ENCODE data around the gene SLFN14.
"Not testable (repeated sequence)": the region's sequence is repeated elsewhere in the genome, so short reads cannot be mapped to it uniquely, and the experiment has no call there.

The SLFN14 gene

GRCh38 chr17:35560703-35561102 lies at the start of gene SLFN14:
Gene SLFN14 (minus strand): TSS chr17:35560819. CDS start chr17:35558062, 2,757 bp downstream.
- no peak for DNase-seq (ENCODE audit: low read depth in 2 of 2)

DNA sequence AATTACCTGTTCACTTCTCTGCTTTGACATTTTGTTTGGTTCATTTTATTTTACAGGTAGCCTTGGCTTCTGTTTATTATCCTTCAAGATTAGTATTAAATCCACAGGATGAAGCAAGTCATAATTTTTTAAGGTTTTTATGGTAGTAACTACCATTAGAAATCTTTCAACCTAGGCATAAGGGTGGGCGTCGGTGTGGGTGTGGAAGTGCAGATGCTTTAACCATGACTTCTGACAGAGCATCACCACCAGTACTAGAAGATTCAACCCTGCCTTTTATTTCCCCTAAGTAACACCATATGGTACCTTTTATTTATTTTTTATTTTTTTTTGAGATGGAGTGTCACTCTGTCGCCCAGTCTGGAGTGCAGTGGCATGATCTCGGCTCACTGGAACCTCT lies 49.2 kb upstream of the SLFN14 start:
- DNase-seq (ENCODE audit: low read depth in 2 of 2) = no peak

DNA sequence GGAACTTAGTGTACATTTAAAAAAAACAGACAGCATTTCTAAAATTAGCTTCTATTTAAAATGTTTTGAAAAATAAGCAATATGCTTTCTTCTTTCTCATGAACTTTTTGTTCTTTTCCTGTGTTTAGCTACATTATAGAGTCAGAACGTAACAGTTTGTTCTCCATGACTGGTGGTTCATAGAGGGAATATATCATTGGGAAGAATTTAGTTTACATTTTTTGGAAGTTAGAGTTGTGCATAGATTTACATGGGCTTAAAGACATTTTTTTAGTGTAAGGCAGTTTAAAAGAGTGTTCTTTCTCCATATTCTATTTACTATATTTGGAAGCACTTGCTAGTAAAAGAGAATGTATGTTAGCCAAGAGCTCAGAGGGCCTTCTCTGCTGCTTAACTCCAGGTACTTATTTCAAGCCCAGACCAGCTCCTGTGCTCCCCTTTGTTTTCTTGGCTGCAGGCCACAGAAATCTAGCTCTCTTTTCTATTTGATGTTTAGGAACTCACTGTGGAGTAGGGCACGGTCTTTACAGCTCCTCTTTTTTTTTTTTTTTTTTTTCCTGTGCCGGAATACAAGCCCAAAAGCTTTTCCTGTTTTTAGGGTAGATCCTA lies 46.7 kb upstream of the SLFN14 start:
- no peak for DNase-seq (ENCODE audit: low read depth in 2 of 2)

DNA sequence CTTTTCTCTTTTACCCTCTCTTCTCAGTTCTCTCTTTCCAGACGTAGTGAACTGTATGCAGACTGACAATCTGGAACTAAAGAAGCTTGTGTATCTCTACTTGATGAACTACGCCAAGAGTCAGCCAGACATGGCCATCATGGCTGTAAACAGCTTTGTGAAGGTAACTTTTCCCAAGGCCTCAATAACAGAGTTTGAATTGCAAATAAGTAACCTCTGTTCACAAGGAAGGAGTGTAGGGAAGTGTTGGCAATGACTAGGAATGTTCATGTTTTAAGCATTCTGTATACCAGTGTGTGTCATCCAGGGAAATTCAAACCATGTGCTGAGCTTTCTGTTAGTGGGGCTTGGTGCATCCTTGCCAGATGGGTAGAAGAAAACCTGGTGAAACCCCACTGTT lies 45.1 kb upstream of the SLFN14 start:
- DNase-seq (ENCODE audit: low read depth in 2 of 2) = no peak

- DNase-seq (ENCODE audit: low read depth in 2 of 2) = no peak
Observed at GRCh38 chr17:35603674-35604073, 43.1 kb upstream of the SLFN14 start.

- DNase-seq (ENCODE audit: low read depth in 2 of 2) = no peak
Observed at GRCh38 chr17:35597604-35598003, 37.0 kb upstream of the SLFN14 start.

GRCh38 chr17:35596530-35597233 lies 36.1 kb upstream of the SLFN14 start:
- no peak for DNase-seq (ENCODE audit: low read depth in 2 of 2)

DNA sequence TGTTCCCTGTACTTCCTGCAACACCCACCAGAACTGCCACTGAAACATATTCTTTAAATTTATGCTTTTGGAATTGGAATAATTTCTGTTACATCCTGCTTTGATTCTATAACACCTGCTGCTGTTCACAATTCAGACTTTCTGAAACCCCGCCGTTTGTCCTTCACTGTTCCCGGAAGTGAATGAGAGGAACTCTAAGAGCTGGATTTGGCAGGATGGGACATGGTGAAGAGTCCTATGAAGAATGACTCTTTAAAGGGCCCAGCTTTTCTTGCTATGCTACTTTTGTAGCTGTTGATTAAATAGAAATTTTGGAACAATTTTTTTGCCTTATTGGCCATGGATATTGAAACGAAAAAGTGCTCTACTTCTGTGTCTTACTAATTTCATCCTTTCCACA lies 35.5 kb upstream of the SLFN14 start:
- DNase-seq (ENCODE audit: low read depth in 2 of 2) = no peak

DNA sequence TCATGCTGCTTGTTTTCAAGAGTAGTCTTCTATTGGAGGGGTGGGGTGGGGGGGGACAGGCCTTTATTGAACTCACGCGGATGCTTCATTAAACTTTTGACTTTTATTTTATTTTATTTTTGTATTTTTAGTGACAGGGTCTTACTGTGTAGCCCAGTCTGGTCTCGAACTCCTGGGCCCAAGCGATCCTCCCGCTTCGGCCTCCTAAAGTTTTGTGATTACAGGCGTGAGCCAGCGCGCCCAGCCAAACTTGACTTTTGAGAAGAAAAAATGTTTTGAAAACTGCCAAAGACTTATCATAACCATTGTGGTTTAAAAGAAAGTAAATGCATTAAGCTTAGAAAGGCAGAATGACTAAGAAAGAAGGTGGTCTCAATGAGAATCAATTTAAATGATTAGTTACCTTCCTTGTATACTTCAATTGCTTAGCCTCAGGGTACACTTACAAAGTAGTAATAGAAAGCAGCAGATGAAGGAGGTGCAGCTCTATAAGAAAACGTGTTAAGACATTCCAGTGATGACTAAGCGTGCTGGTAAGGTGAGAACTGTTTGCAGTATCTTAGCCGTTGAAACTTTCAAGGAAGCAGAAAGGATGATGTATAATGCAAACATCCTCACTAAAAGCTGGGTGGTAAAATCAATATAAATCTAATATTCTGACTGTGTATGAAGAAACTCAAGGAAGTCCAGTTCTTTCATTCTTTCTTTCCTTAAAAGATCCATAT lies 27.7 kb upstream of the SLFN14 start:
- no peak for DNase-seq (ENCODE audit: low read depth in 2 of 2)

- DNase-seq (ENCODE audit: low read depth in 2 of 2) = peak; percentile 92 to 99
Observed at GRCh38 chr17:35587074-35587961, 26.7 kb upstream of the SLFN14 start, which contains the start of gene AP2B1. Gene AP2B1 (plus strand): TSS chr17:35587322. CDS start chr17:35594031, 6,709 bp downstream.

GRCh38 chr17:35586569-35587073 lies 26.0 kb upstream of the SLFN14 start:
- DNase-seq (ENCODE audit: low read depth in 2 of 2) = no peak

DNA sequence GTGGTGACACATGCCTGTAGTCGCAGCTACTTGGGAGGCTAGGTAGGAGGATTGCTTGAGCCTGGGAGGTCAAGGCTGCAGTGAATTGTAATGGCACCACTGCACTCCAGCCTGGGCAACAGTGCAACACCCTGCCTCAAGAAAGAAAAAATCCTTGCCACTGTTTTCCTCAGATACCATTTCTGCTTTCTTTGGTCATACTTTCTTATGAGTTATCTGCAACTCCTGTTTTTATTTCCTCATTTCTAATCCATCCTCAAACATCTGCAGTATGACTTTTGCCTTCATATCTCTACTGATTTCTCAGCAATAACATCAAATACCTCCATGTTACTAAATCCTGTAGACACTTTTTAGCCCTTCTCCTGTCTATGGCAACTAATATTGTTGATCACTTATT lies 23.4 kb upstream of the SLFN14 start:
- DNase-seq (ENCODE audit: low read depth in 2 of 2) = no peak

DNA sequence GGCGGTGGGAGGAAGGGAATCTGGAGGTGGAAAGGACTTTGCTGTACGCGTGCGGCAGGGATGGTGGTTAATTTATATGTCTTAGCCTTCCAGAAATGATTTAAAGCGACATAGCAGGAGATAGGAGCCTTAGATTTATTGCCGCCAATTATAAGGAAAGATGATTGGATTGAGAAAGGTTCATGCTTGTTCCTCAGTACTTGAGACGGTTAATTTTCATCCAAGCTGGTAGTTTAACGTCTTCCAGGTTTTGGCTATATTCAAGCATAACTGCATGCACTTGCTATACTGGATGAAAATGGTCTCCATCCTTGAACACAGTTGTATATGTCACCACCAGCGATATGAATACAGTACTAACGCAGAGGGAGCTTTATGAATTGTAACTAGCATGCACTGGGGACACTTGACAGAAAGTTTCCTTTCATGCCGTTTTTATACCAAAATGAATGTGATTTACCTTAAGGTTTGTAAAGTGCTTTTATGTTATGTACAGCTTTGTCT lies 18.4 kb upstream of the SLFN14 start:
- DNase-seq (ENCODE audit: low read depth in 2 of 2) = no peak

- peak; percentile 68 to 76 for DNase-seq (ENCODE audit: low read depth in 2 of 2)
Observed at GRCh38 chr17:35578197-35578928, 17.7 kb upstream of the SLFN14 start, which contains the start of gene PEX12. Gene PEX12 (minus strand): TSS chr17:35578571. CDS start chr17:35578021, 550 bp downstream.

- DNase-seq (ENCODE audit: low read depth in 2 of 2) = no peak
Observed at GRCh38 chr17:35577830-35578196, 17.2 kb upstream of the SLFN14 start.

GRCh38 chr17:35575759-35576158 lies 15.1 kb upstream of the SLFN14 start:
- DNase-seq (ENCODE audit: low read depth in 2 of 2) = no peak

GRCh38 chr17:35569405-35569804 lies 8.8 kb upstream of the SLFN14 start:
- DNase-seq (ENCODE audit: low read depth in 2 of 2) = no peak

- DNase-seq (ENCODE audit: low read depth in 2 of 2) = peak in 1 of 2 donors; percentile 37
Observed at GRCh38 chr17:35568561-35568960, 7.9 kb upstream of the SLFN14 start.

DNA sequence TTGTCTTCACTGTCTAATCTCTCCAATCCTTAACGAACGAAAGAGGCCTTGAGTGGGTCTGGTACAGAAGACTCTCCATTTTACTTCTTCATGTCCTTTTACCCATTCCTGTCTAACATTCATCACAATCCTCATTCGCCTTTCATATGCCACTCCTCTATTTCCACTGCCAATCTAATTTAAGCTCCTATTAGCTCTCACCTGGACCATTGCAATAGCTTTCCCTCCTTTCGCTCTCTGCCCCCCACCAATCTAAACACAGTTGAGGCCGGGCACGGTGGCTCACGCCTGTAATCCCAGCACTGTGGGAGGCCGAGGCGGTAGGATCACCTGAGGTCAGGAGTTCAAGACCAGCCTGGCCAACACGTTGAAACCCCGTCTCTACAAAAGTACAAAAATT lies 6.3 kb upstream of the SLFN14 start:
- no peak for DNase-seq (ENCODE audit: low read depth in 2 of 2)

DNA sequence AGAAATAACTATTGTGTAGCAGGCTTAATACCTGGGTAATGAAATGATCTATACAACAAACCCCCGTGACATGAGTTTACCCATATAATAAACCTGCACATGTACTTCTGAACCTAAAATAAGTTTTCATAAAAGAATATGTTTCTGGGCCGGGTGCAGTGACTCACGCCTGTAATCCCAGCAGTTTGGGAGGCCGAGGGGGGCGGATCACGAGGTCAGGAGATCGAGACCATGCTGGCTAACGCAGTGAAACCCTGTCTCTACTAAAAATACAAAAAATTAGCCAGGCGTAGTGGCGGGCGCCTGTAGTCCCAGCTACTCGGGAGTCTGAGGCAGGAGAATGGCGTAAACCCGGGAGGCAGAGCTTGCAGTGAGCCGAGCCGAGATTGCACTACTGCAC lies 2.6 kb upstream of the SLFN14 start:
- DNase-seq (ENCODE audit: low read depth in 2 of 2) = not testable (repeated sequence)

Data from stimulated activated CD4-positive, alpha-beta T cell treated with anti-CD3 and anti-CD28 coated beads, Interleukin-1b, Interleukin-23, amount 100 ng/mL, for 4 hours (primary cell).